DND-41 (cell line): Measurements from ENCODE around the gene IFIT2.

ENCODE experiments used
- ATAC-seq: fragments of 200-7000 bp; cut with Tn5 transposase; 3 replicates; pipeline ENCODE4 v1.9.1; 2021; ENCODE audit warnings: low read depth; ENCODE audit not compliant: insufficient read depth
- DNase-seq: peaks from one replicate; pipeline ENCODE4 v3.0.0-alpha.2; 2020
- H2AFZ ChIP-seq: 2 replicates; pipeline ENCODE4 v1.6.0; 2012; ENCODE audit warnings: low read depth, low read length
- H3K27ac ChIP-seq: 2 replicates; pipeline ENCODE4 v1.5.1; 2012; ENCODE audit warnings: low read length, inconsistent platforms
- H3K27me3 ChIP-seq: fragments of 200-600 bp; sonication (generic); 2 replicates; pipeline ENCODE4 v1.6.0; 2012; ENCODE audit warnings: low read length, mild to moderate bottlenecking, inconsistent platforms; ENCODE audit not compliant: insufficient read depth, poor library complexity
- H3K36me3 ChIP-seq: 2 replicates; pipeline ENCODE4 v1.5.1; 2012; ENCODE audit warnings: low read length, inconsistent platforms; ENCODE audit not compliant: insufficient read depth
- H3K4me1 ChIP-seq: 2 replicates; pipeline ENCODE4 v1.5.1; 2012; ENCODE audit warnings: mild to moderate bottlenecking, low read length; ENCODE audit not compliant: insufficient read depth
- H3K4me2 ChIP-seq: 2 replicates; pipeline ENCODE4 v1.6.0; 2012; ENCODE audit warnings: mild to moderate bottlenecking, moderate library complexity, low read length, inconsistent platforms; ENCODE audit not compliant: insufficient read depth
- H3K4me3 ChIP-seq, 2 experiments: fragments of 200-600 bp in 1 of 2; shearing (Covaris generic) in 1 of 2; 2 replicates each; pipeline ENCODE4 v1.5.1; 2012 to 2016; ENCODE audit warnings: inconsistent platforms in 2 of 2, low read length in 2 of 2, mild to moderate bottlenecking in 2 of 2, low read depth in 1 of 2, moderate library complexity in 1 of 2
- H3K79me2 ChIP-seq: 2 replicates; pipeline ENCODE4 v1.6.0; 2012; ENCODE audit warnings: low read length, inconsistent platforms; ENCODE audit not compliant: insufficient read depth
- H3K9ac ChIP-seq: 2 replicates; pipeline ENCODE4 v1.6.0; 2012; ENCODE audit warnings: low read depth, mild to moderate bottlenecking, inconsistent platforms, low read length, moderate library complexity
- H3K9me3 ChIP-seq: 2 replicates; pipeline ENCODE4 v1.5.1; 2012; ENCODE audit warnings: low read length, moderate library complexity, mild to moderate bottlenecking, inconsistent platforms; ENCODE audit not compliant: insufficient read depth, severe bottlenecking
- H4K20me1 ChIP-seq: 2 replicates; pipeline ENCODE4 v1.6.0; 2012; ENCODE audit warnings: low read length; ENCODE audit not compliant: insufficient read depth
- EZH2 ChIP-seq: IDR thresholded peaks from 3 replicates; pipeline ENCODE4 v1.6.1; 2012; ENCODE audit warnings: borderline replicate concordance, low read depth, mild to moderate bottlenecking, moderate library complexity, low read length, inconsistent platforms; ENCODE audit not compliant: severe bottlenecking
- TF ChIP-seq, protein P1 (sequence below): IDR thresholded peaks from 2 replicates; pipeline ENCODE4 v1.5.1; 2012; ENCODE audit warnings: borderline replicate concordance, low read length, moderate library complexity, mild to moderate bottlenecking; ENCODE audit not compliant: poor library complexity, severe bottlenecking; ENCODE audit errors: extremely low read depth

The IFIT2 gene

DNA sequence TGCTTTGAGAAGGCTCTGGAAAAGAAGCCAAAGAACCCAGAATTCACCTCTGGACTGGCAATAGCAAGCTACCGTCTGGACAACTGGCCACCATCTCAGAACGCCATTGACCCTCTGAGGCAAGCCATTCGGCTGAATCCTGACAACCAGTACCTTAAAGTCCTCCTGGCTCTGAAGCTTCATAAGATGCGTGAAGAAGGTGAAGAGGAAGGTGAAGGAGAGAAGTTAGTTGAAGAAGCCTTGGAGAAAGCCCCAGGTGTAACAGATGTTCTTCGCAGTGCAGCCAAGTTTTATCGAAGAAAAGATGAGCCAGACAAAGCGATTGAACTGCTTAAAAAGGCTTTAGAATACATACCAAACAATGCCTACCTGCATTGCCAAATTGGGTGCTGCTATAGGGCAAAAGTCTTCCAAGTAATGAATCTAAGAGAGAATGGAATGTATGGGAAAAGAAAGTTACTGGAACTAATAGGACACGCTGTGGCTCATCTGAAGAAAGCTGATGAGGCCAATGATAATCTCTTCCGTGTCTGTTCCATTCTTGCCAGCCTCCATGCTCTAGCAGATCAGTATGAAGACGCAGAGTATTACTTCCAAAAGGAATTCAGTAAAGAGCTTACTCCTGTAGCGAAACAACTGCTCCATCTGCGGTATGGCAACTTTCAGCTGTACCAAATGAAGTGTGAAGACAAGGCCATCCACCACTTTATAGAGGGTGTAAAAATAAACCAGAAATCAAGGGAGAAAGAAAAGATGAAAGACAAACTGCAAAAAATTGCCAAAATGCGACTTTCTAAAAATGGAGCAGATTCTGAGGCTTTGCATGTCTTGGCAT is 4.8 kb downstream of the IFIT2 start:
- Histone ChIP-seq H3K36me3 (peaks cover 10% of the 10 kb centered on the region; the same call in 1 of the 2 replicates), H4K20me1 (no peaks in the 10 kb centered on the region), H3K4me2 (no peak overlapping the region), H3K4me3 (no peak overlapping the region), H3K9me3 (no peaks in the 10 kb centered on the region), H3K27ac (no peak overlapping the region), H3K9ac (no peak overlapping the region), H3K79me2 (peaks cover 3% of the 10 kb centered on the region; the same call in 1 of the 2 replicates), H2AFZ (no peak overlapping the region), H3K27me3 (no peaks in the 10 kb centered on the region), H3K4me1 (peaks cover 21% of the 10 kb centered on the region)
- TF ChIP-seq EZH2, result no peak
- TF ChIP-seq, protein P1, sequence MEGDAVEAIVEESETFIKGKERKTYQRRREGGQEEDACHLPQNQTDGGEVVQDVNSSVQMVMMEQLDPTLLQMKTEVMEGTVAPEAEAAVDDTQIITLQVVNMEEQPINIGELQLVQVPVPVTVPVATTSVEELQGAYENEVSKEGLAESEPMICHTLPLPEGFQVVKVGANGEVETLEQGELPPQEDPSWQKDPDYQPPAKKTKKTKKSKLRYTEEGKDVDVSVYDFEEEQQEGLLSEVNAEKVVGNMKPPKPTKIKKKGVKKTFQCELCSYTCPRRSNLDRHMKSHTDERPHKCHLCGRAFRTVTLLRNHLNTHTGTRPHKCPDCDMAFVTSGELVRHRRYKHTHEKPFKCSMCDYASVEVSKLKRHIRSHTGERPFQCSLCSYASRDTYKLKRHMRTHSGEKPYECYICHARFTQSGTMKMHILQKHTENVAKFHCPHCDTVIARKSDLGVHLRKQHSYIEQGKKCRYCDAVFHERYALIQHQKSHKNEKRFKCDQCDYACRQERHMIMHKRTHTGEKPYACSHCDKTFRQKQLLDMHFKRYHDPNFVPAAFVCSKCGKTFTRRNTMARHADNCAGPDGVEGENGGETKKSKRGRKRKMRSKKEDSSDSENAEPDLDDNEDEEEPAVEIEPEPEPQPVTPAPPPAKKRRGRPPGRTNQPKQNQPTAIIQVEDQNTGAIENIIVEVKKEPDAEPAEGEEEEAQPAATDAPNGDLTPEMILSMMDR, result no peak
- DNase-seq (no peak), ATAC-seq (no peak)

DNA sequence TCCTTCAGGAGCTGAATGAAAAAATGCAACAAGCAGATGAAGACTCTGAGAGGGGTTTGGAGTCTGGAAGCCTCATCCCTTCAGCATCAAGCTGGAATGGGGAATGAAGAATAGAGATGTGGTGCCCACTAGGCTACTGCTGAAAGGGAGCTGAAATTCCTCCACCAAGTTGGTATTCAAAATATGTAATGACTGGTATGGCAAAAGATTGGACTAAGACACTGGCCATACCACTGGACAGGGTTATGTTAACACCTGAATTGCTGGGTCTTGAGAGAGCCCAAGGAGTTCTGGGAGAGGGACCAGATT is 5.4 kb downstream of the IFIT2 start:
- H3K27ac ChIP-seq, result no peak overlapping the region
- H3K9ac ChIP-seq, result no peak overlapping the region
- H4K20me1 ChIP-seq, result no peaks in the 10 kb centered on the region
- no peak overlapping the region for H3K4me2 ChIP-seq
- H3K79me2 ChIP-seq, result peaks cover 3% of the 10 kb centered on the region; the same call in 1 of the 2 replicates
- TF ChIP-seq, protein P1, result no peak
- TF ChIP-seq EZH2, result no peak
- H3K27me3 ChIP-seq, result no peaks in the 10 kb centered on the region
- peaks cover 17% of the 10 kb centered on the region for H3K4me1 ChIP-seq
- no peak overlapping the region for H3K4me3 ChIP-seq
- no peak for ATAC-seq
- no peak overlapping the region for H2AFZ ChIP-seq
- peaks cover 10% of the 10 kb centered on the region; the same call in 1 of the 2 replicates for H3K36me3 ChIP-seq
- H3K9me3 ChIP-seq, result no peaks in the 10 kb centered on the region
- DNase-seq, result no peak

DNA sequence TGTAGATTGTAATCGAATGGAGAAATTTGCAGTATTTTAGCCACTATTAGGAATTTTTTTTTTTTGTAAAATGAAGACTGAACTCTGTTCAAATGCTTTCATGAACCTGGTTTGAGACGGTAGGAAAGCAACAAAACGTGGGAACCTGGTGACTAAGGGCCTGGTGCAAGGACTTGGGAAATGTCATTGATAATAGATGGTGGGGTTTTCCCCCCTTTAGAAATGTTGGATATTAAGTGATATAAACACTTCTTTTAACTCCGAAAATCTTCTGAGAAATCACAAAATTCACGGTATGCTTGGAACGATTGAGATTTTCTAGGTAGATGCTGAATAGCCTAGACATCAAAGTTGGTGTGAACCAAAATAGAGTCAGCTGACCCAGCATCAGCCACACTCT is 6.4 kb downstream of the IFIT2 start:
- Histone ChIP-seq H3K4me3 (no peak overlapping the region), H3K9me3 (no peaks in the 10 kb centered on the region), H3K79me2 (peaks cover 1% of the 10 kb centered on the region; the same call in 1 of the 2 replicates), H4K20me1 (no peaks in the 10 kb centered on the region), H2AFZ (no peak overlapping the region), H3K4me2 (no peak overlapping the region), H3K4me1 (peaks cover 6% of the 10 kb centered on the region), H3K36me3 (peaks cover 10% of the 10 kb centered on the region; the same call in 1 of the 2 replicates), H3K9ac (no peak overlapping the region), H3K27ac (no peak overlapping the region), H3K27me3 (no peaks in the 10 kb centered on the region)
- no peak for TF ChIP-seq EZH2
- TF ChIP-seq, protein P1, result no peak
- DNase-seq (no peak), ATAC-seq (no peak)
